K562 (cell line): ENCODE data around the gene CCDC90B. TPM values are rescaled to one million over a fixed set of nuclear protein-coding genes. Genes with fewer than 3 reads are reported as not detected.

Experiments used
- ATAC-seq: fragments of 200-7000 bp; cut with Tn5 transposase; 3 replicates; pipeline ENCODE4 v1.9.1; 2020; ENCODE audit warnings: moderate library complexity
- BruUV-seq: library from RNA; stranded (reverse); fragments of 400-500 nt; replicated peaks from 2 replicates; lab custom pipeline; 2021; lab: Mats Ljungman, UMichigan
- CTCF ChIA-PET: fragments of 300-600 bp; formaldehyde crosslinking; extraction: SDS; loops from one replicate; lab custom pipeline; 2021; ENCODE audit warnings: low intra/inter-chr PET ratio; lab: Yijun Ruan, JAX
- POLR2A ChIA-PET: fragments of 300-600, 350-650 bp; sonication (Branson Sonifier 250); formaldehyde crosslinking; extraction: SDS; loops from one replicate; lab custom pipeline; 2021; ENCODE audit warnings: antibody characterized with exemption, inconsistent platforms; lab: Yijun Ruan, JAX
- DNase-seq, 4 experiments: peaks; one replicate each; pipeline versions ENCODE4 v3.0.0 to v3.0.0-alpha.2; 2011 to 2018; ENCODE audit warnings: low spot score in 3 of 4, mixed read lengths in 3 of 4; ENCODE audit errors: extremely low read depth in 1 of 4
- FAIRE-seq: peaks from 2 replicates; lab custom pipeline; 2011; peaks lifted over from hg19 to GRCh38; lab: Jason Lieb, UNC
- H2AFZ ChIP-seq: 2 replicates; pipeline ENCODE4 v1.6.0; 2011; ENCODE audit warnings: low read depth, low read length, control low read depth, inconsistent platforms
- H3K27ac ChIP-seq: fragments of 200-600 bp; 3 replicates; pipeline ENCODE4 v1.8.0; 2011; ENCODE audit warnings: low read depth, mild to moderate bottlenecking, control low read depth, inconsistent platforms, low read length, moderate library complexity, mixed read lengths; ENCODE audit errors: extremely low read depth
- H3K27me3 ChIP-seq, 2 experiments: fragments of 300-600 bp in 1 of 2; 2 replicates in 1 of 2; 3 replicates in 1 of 2; pipeline versions ENCODE4 v1.6.0 to v1.8.0; 2011; ENCODE audit warnings: inconsistent platforms in 2 of 2, low read length in 2 of 2, mild to moderate bottlenecking in 1 of 2, mixed read lengths in 1 of 2, moderate library complexity in 1 of 2; ENCODE audit not compliant: control insufficient read depth in 2 of 2, insufficient read depth in 2 of 2
- H3K36me3 ChIP-seq: fragments of 300-600 bp; 3 replicates; pipeline ENCODE4 v1.8.0; 2011; ENCODE audit warnings: mild to moderate bottlenecking, low read length, inconsistent platforms; ENCODE audit not compliant: control insufficient read depth, insufficient read depth
- H3K4me1 ChIP-seq, 2 experiments: fragments of 200-600 bp in 1 of 2; replicated peaks in 1 of 2; 2 replicates in 1 of 2; 3 replicates in 1 of 2; pipeline versions ENCODE4 v1.5.1 to v1.8.0; 2011; ENCODE audit warnings: inconsistent platforms in 2 of 2, low read length in 2 of 2, mild to moderate bottlenecking in 1 of 2, mixed read lengths in 1 of 2, moderate library complexity in 1 of 2; ENCODE audit not compliant: control insufficient read depth in 2 of 2, insufficient read depth in 2 of 2
- H3K4me2 ChIP-seq: 2 replicates; pipeline ENCODE4 v1.6.1; 2011; ENCODE audit warnings: low read length, control low read depth, inconsistent platforms, mixed read lengths; ENCODE audit not compliant: insufficient read depth
- H3K4me3 ChIP-seq: fragments of 200-600 bp; sonication (generic), shearing (Covaris generic); 2 replicates; pipeline ENCODE4 v1.5.1; 2016; ENCODE audit warnings: control low read depth, inconsistent platforms
- H3K79me2 ChIP-seq: fragments of 200-600 bp; 3 replicates; pipeline ENCODE4 v1.8.0; 2011; ENCODE audit warnings: low read length, inconsistent platforms; ENCODE audit not compliant: control insufficient read depth, insufficient read depth
- H3K9ac ChIP-seq, 2 experiments: 2 replicates each; pipeline versions ENCODE4 v1.6.0 to v1.6.1; 2011; ENCODE audit warnings: low read depth in 2 of 2, low read length in 2 of 2, control low read depth in 1 of 2, inconsistent platforms in 1 of 2, mild to moderate bottlenecking in 1 of 2, mixed read lengths in 1 of 2; ENCODE audit not compliant: insufficient read depth in 1 of 2
- H3K9me1 ChIP-seq: one replicate; pipeline ENCODE4 v1.6.0; 2011; ENCODE audit warnings: inconsistent platforms, mild to moderate bottlenecking, low read length, moderate library complexity; ENCODE audit not compliant: control insufficient read depth, insufficient read depth
- H3K9me3 ChIP-seq: replicated peaks from 2 replicates; pipeline ENCODE4 v1.5.1; 2011; ENCODE audit warnings: low read depth, low read length, inconsistent platforms; ENCODE audit not compliant: control insufficient read depth, insufficient read depth
- H4K20me1 ChIP-seq: replicated peaks from 2 replicates; pipeline ENCODE4 v1.6.1; 2011; ENCODE audit warnings: low read length, inconsistent platforms, mixed read lengths; ENCODE audit not compliant: control insufficient read depth, insufficient read depth
- CAMTA2 ChIP-seq: fragments of 250-450 bp; sonication (Bioruptor Pico); conservative IDR thresholded peaks from 2 replicates; pipeline ENCODE4 v1.5.1; 2022
- CBFA2T2 ChIP-seq: fragments of 450-650 bp; conservative IDR thresholded peaks from 2 replicates; pipeline ENCODE4 v1.6.1; 2017; ENCODE audit warnings: mild to moderate bottlenecking
- NFXL1 ChIP-seq: fragments of 450-650 bp; formaldehyde crosslinking; IDR thresholded peaks from 2 replicates; pipeline ENCODE4 v1.4.0; 2021; ENCODE audit warnings: mild to moderate bottlenecking
- NR0B1 ChIP-seq: fragments of 450-650 bp; IDR thresholded peaks from one replicate; pipeline ENCODE4 v1.6.1; 2018; ENCODE audit warnings: mild to moderate bottlenecking, moderate library complexity; ENCODE audit not compliant: partially characterized antibody
- OTX1 ChIP-seq: fragments of 450-650 bp; formaldehyde crosslinking; IDR thresholded peaks from 2 replicates; pipeline ENCODE4 v1.4.0; 2022; ENCODE audit warnings: mild to moderate bottlenecking
- PCBP2 ChIP-seq: fragments of 200-400 bp; formaldehyde crosslinking; IDR thresholded peaks from 2 replicates; pipeline ENCODE4 v1.6.1; 2018; ENCODE audit warnings: low read length, low read depth, mild to moderate bottlenecking, moderate library complexity; ENCODE audit not compliant: poor library complexity, severe bottlenecking
- ZNF232 ChIP-seq: sonication (generic); formaldehyde crosslinking; IDR thresholded peaks from 2 replicates; pipeline ENCODE4 v1.8.0; 2022; ENCODE audit warnings: mild to moderate bottlenecking, missing genetic modification reagents
- ZNF511 ChIP-seq: sonication (generic); formaldehyde crosslinking; IDR thresholded peaks from 2 replicates; pipeline ENCODE4 v1.8.0; 2022; ENCODE audit warnings: mild to moderate bottlenecking, missing genetic modification reagents
- WGBS: fragments of 100-300 bp; shearing (Covaris generic); methylation state at CpG from one replicate; pipeline ENCODE4 v1.1.6; 2016; ENCODE audit warnings: low coverage, mixed read lengths; ENCODE audit not compliant: insufficient coverage; ENCODE audit errors: missing lambda C conversion rate; 5-methylcytosine and 5-hydroxymethylcytosine counted together
- in situ Hi-C: fragments of 300-500 bp; cut with MboI; formaldehyde crosslinking; loops from 4 replicates; pipeline ENCODE4 v1.15.0; 2018; ENCODE audit warnings: inconsistent platforms, mixed read lengths
- intact Hi-C: fragments of 100-400 bp; cut with micrococcal nuclease; formaldehyde crosslinking; loops from 2 replicates; pipeline ENCODE4 v1.14.2; 2022
- polyA plus RNA-seq, 8 experiments: library from polyadenylated mRNA; depleted of rRNA in 4 of 8; stranded (reverse) in 5 of 8; unstranded in 3 of 8; fragments of >200 nt; fragmentation: Nextera tagmentation in 2 of 8; fragmentation: Illumina TruSeq in 1 of 8; extraction: Ambion mirVana in 2 of 8; extraction: Trizol in 1 of 8; gene quantifications; 2 replicates each; pipeline versions ENCODE4 v1.2.1 to v1.2.3, GENCODE V29; 2011 to 2014; ENCODE audit warnings: inconsistent platforms in 1 of 8, missing spikeins in 1 of 8
- total RNA-seq, 7 experiments: library from RNA; depleted of rRNA in 6 of 7; stranded (reverse); fragments of >200 nt in 6 of 7; fragmentation: Illumina TruSeq in 2 of 7; extraction: Trizol in 2 of 7; gene quantifications; 2 replicates each; pipeline versions ENCODE4 v1.2.1 to v1.2.3, GENCODE V29; 2011 to 2021; ENCODE audit warnings: low replicate concordance in 1 of 7

The CCDC90B gene
- total and polyA plus RNA-seq, 9 of the 15 experiments (the other 6 are each of a cell fraction or from before 2014, with no cell fraction given): 26.6 to 63.6 (median 51.8) TPM

- no peak for TF ChIP-seq OTX1 (CRISPR knock-in tag)
- no peak for TF ChIP-seq ZNF232 (CRISPR knock-in tag)
- TF ChIP-seq CBFA2T2: no peak
- no peak for TF ChIP-seq NFXL1
- no peak for TF ChIP-seq CAMTA2 (CRISPR knock-in tag)
- no peak for TF ChIP-seq ZNF511 (CRISPR knock-in tag)
Observed at GRCh38 chr11:83265331-83265730, 20.8 kb downstream of the CCDC90B start (continued).

- TF ChIP-seq NR0B1 (no peak), PCBP2 (no peak)
- Histone ChIP-seq H3K36me3 (peaks cover 20% of the 10 kb centered on the region), H3K9ac (no peak overlapping the region), H3K27me3 (no peaks in the 10 kb centered on the region), H3K9me1 (no peaks in the 10 kb centered on the region), H2AFZ (no peak overlapping the region), H3K4me3 (no peak overlapping the region), H3K79me2 (no peaks in the 10 kb centered on the region), H3K9me3 (no peaks in the 10 kb centered on the region), H3K27ac (no peak overlapping the region), H4K20me1 (no peaks in the 10 kb centered on the region), H3K4me1 (no peaks in the 10 kb centered on the region), H3K4me2 (no peak overlapping the region)
- in situ Hi-C loops: no loop called here
- intact Hi-C loops: no loop called here
- ATAC-seq (no peak), FAIRE-seq (no peak), DNase-seq (no peak)
- 100% methylated on average over 1 of the region's 1 CpG for WGBS
- CTCF ChIA-PET: no interaction called here
- POLR2A ChIA-PET: interaction anchor here (0.7 kb wide), 1 partner anchor 9 kb away, joined by 3 read pairs; no protein-coding TSS in a partner anchor
- BruUV-seq: no TSS peak
Observed at GRCh38 chr11:83259559-83259958, 26.6 kb downstream of the CCDC90B start.
